Activated CD4-positive, alpha-beta T cell treated with anti-CD3 and anti-CD28 coated beads, Interleukin-2, amount 50 U/mL, for 48 hours (primary cell): Measurements from ENCODE around the gene FCRL6.

Experiments used
- DNase-seq, 2 experiments: peaks; one replicate each; pipeline ENCODE4 v3.0.0-alpha.2; 2020

FCRL6 gene

GRCh38 chr1:159838715-159839114 lies 36.6 kb downstream of the FCRL6 start:
- DNase-seq, result no peak

- no peak for DNase-seq
These were observed 37.1 kb downstream of the FCRL6 start for GRCh38 chr1:159839116-159839849.

GRCh38 chr1:159841749-159842148 lies 39.6 kb downstream of the FCRL6 start:
- no peak for DNase-seq

- no peak for DNase-seq
These were observed 41.3 kb downstream of the FCRL6 start for GRCh38 chr1:159843459-159843858.

GRCh38 chr1:159845751-159846629 lies 43.8 kb downstream of the FCRL6 start:
- no peak for DNase-seq

- no peak for DNase-seq
These were observed 45.1 kb downstream of the FCRL6 start for GRCh38 chr1:159847231-159847630.

- DNase-seq, result no peak
These were observed 46.2 kb downstream of the FCRL6 start for GRCh38 chr1:159848326-159848725.

GRCh38 chr1:159849626-159850366 lies 47.6 kb downstream of the FCRL6 start:
- DNase-seq, result no peak

- no peak for DNase-seq
These were observed 49.2 kb downstream of the FCRL6 start for GRCh38 chr1:159851407-159851806.

- no peak for DNase-seq
These were observed 51.4 kb downstream of the FCRL6 start for GRCh38 chr1:159853417-159854115.

- DNase-seq, result peak; percentile 45 to 58
These were observed 52.0 kb downstream of the FCRL6 start for GRCh38 chr1:159854116-159854692.

- peak; percentile 77 to 81 for DNase-seq
These were observed 52.6 kb downstream of the FCRL6 start for GRCh38 chr1:159854693-159855192.

- DNase-seq, result no peak
These were observed 53.5 kb downstream of the FCRL6 start for GRCh38 chr1:159855709-159856108.

- DNase-seq, result no peak
These were observed 54.4 kb downstream of the FCRL6 start for GRCh38 chr1:159856576-159856975.

GRCh38 chr1:159857889-159858288 lies 55.7 kb downstream of the FCRL6 start:
- no peak for DNase-seq

- DNase-seq, result no peak
These were observed 57.7 kb downstream of the FCRL6 start for GRCh38 chr1:159859767-159860322.

- DNase-seq, result no peak
These were observed 58.3 kb downstream of the FCRL6 start for GRCh38 chr1:159860456-159860855.

- no peak for DNase-seq
These were observed 59.1 kb downstream of the FCRL6 start for GRCh38 chr1:159861218-159861617.

GRCh38 chr1:159862031-159862430 lies 59.9 kb downstream of the FCRL6 start:
- DNase-seq, result no peak

- DNase-seq, result no peak
These were observed 60.4 kb downstream of the FCRL6 start, which contains the start of gene VSIG8 for GRCh38 chr1:159862557-159862956. TSS of gene VSIG8 (minus strand) at chr1:159862657. CDS start at chr1:159862521, 136 bp downstream.

- no peak for DNase-seq
These were observed 62.1 kb downstream of the FCRL6 start for GRCh38 chr1:159864262-159864661.
